GM19395 (cell line): ENCODE data around the gene GALNT16.
A peak's percentile ranks its signal among the peaks of the same experiment; 100 is the strongest.
"Not testable (repeated sequence)": the region's sequence is repeated elsewhere in the genome, so short reads cannot be mapped to it uniquely, and the experiment has no call there.

Source experiments
- ATAC-seq: cut with Tn5 transposase; IDR thresholded peaks from one replicate; pipeline ENCODE4 v1.9.1; 2021; ENCODE audit warnings: mild to moderate bottlenecking, moderate library complexity; ENCODE audit not compliant: unreplicated experiment

GALNT16 gene

DNA sequence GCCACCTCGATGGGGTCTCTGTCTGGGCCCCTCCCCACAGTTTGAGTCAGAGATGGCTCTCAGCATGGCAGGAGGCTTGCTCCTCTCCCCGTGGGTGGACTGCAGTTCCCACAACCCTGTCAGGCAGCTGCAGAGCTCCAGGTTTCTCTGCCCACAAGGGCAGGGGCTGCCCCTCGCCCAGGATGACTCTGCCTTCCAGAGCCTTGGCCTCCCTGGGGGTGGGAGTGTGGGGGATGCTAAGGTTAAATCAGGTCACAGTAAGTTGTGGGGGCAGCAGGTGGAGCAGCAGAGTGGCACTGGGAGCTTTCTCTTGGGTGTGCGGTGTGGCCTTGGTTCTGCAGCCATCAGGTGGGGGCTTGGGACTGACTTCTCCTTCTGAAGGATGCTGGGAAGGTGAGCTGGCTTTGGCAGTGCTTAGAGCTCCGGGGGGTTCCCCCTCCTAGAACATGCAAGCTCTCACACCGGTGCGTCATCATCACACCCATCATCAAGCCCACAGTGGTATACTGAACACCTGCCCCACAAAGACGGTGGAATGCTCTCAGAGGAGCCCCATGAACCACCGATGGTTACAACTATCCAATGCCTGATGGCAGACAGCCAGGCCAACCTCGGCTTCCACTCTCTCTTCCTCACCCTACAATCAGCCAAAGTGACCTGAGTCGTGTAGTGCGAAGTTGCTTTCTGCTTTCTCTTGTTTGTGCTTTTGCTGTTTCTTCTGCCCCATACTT lies 98.4 kb downstream of the GALNT16 start:
- no peak for ATAC-seq

GRCh38 chr14:69358966-69359365 lies 99.0 kb downstream of the GALNT16 start:
- no peak for ATAC-seq

GRCh38 chr14:69360438-69361108 lies 100.6 kb downstream of the GALNT16 start:
- ATAC-seq: no peak

GRCh38 chr14:69363055-69363454 lies 103.1 kb downstream of the GALNT16 start:
- no peak for ATAC-seq

- no peak for ATAC-seq
Measured at GRCh38 chr14:69363964-69364363, 104.0 kb downstream of the GALNT16 start.

GRCh38 chr14:69364378-69364777 lies 104.4 kb downstream of the GALNT16 start:
- no peak for ATAC-seq

DNA sequence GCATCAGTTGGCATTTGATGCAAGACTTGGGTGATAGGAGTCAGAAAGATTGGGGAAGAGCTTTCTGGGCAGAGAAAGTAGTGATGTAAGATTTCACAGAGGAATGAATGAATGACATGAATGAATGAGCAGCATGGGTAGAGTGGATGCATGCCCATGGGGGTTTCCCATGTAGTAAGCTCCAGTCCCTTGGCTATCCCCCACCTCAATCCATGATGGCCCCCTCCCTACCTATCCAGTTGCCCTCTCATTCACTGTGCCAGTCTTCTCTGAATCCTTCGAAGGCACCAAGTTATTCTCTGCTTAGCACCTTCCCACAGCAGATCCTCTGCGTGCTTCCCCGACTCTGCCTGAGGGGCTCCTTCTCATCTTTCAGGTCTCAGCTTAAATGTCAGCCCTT lies 106.1 kb downstream of the GALNT16 start:
- no peak for ATAC-seq

DNA sequence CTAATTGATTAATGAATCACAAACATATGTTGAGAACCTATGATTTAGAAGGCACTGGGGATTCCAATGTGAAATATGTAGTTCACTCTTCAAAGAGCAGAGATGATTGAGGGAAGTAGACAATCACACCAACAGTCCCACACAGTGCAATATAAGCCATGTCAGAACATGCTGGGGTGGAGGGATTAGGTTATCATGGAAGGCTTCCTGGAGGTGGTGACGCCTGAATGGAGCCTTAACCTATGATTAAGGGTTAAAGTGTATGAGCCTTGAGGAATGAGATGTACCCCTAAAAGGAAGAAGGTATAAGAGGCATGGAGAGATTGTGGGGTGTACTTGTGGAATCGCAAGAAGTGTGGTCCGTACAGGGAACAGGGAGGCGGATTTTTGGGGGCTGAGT lies 106.8 kb downstream of the GALNT16 start:
- no peak for ATAC-seq

DNA sequence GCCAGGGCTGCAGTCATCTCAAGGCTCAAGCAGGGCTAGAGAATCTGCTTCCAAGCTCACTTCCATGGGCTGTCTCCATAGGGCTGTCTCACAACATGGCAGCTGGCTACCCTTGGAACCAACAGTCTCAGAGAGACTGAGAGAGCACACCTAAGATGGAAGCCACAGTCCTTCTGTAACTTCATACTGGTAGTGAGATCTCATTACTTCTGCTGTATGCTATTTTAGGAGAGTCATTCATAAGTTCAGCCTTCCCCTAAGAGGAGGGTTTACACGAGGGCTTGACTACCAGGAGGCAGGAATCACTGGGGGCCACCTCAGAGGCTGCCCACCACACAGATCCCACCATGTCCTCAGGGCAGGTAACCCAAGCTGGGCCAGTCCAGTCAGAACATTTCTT lies 108.4 kb downstream of the GALNT16 start:
- ATAC-seq: no peak

- no peak for ATAC-seq
Measured at GRCh38 chr14:69370061-69370460, 110.1 kb downstream of the GALNT16 start.

DNA sequence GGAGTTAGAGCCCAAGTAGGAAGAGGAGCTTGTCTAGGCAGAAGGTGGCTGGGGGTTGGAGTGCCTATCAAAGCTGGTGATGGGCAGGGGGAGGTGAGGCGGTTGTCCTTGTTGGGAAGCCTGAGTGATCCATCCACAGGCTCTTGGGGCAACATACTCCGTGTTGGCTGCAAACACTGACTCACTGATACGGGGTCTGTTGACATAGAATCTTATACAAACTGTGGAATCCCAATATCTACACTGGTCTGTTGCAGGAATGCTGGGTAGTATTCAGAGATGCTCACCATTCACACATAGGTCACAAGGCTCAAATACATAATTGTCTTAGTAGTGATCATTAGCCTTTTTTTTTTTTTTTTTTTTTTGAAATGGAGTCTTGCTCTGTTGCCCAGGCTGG lies 112.2 kb downstream of the GALNT16 start:
- no peak for ATAC-seq

DNA sequence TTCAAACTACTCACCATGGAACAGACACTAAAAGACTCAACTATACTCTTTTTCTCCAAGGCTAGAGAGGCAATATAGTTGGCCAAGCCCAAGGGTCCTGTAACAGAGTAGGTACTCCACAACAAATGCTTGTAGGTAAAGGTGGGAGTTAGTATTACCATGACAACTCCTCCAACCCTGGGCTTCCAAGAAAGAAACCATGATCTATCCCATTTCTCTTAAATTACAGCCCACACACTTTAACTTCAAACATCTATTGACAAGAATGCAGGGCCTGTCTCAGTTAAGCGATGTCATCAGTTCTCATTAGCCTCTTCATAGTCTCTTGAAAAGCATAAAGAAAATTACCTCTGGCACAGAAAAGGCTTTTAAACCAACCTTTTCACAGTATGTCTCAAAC lies 113.1 kb downstream of the GALNT16 start:
- no peak for ATAC-seq

GRCh38 chr14:69374235-69374634 lies 114.3 kb downstream of the GALNT16 start:
- ATAC-seq: no peak

DNA sequence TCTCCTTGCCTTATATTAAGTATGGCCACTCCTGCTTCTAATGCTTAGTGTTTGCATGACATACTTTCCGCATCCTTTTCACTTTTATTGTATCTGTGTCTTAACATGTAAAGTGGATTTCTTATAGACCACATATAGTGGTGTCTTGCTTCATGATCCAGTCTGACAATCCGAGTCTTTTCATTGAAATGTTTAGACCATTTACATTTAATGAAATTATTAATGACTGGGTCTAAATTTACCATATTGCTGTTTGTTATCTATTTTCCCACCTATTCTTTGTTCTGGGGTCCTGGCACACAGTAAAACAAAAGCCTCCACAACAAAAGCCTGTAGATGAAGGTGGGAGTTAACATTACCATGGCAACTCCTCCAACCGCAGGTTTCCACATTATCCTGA lies 115.2 kb downstream of the GALNT16 start:
- no peak for ATAC-seq

GRCh38 chr14:69375722-69376121 lies 115.8 kb downstream of the GALNT16 start:
- ATAC-seq: no peak

GRCh38 chr14:69376439-69376838 lies 116.5 kb downstream of the GALNT16 start:
- ATAC-seq: no peak

GRCh38 chr14:69378274-69378673 lies 118.3 kb downstream of the GALNT16 start:
- no peak for ATAC-seq

DNA sequence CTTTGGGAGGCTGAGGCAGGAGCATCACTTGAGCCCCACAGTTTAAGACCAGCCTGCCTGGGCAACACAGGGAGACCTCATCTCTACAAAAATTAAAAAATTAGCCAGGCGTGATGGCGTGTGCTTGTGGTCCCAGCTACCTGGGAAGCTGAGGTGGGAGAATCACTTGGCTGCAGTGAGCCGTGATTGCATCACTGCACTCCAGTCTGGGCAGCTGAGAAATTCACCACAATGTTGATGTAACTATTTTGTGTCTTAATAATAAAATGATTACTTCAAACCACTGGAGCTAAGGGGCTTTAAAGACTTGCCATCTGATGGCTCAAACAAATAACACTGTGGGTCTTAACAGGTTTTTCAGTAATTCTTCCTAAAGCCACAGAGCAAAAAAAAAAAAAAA lies 127.4 kb downstream of the GALNT16 start:
- ATAC-seq: no peak

- ATAC-seq: not testable (repeated sequence)
Measured at GRCh38 chr14:69391400-69391799, 131.4 kb downstream of the GALNT16 start.

DNA sequence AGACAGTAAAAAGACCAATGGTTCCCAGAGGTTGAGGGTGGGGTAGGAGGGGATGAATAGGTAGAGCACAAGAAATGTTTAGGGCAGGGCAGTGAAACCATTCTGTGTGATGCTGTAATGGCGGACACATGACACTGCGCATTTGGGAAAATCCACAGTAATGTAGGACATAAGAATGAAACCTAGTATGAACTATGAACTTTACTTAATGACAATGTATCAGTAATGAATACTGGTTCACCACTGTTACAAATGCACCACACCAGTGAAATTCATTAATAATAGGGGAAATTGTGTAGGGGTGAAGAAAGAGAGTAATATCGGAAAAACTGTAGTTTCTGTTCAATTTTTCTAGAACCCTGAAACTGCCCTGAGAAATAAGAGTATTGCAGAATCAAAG lies 132.5 kb downstream of the GALNT16 start:
- ATAC-seq: no peak

DNA sequence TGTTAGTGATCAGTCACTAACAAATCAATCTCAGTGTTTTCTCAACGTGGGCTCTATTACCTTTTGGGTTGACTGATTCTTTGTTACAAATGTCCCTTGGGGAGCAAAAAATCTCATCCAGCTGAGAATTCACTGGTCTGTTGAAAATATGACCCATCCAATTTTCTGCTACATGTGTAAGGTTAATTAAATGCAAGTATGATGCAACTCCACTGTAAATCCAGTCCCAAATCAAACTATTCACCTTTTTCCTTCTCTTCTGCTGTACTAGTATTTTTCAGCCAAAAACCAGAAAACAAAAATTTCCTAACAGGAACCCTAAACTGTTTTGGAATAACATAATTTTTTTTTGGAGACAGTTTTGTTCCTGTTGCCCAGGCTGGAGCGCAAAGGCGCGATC lies 136.0 kb downstream of the GALNT16 start:
- no peak for ATAC-seq

- ATAC-seq: peak; percentile 93
Measured at GRCh38 chr14:69398053-69398817, 138.3 kb downstream of the GALNT16 start, which contains the start of the genes ERH and SLC39A9. Gene ERH, minus strand, starts transcription at chr14:69398299. Its CDS starts 66 bp downstream, at chr14:69398233. Gene SLC39A9, plus strand, starts transcription at chr14:69398692. Its CDS starts 678 bp downstream, at chr14:69399370.
